H1 (cell line): ENCODE results near the gene TNRC6B. TPM values are rescaled to one million over a fixed set of nuclear protein-coding genes. Genes with fewer than 3 reads are reported as not detected.

Source experiments
- CTCF ChIA-PET: fragments of 300-600 bp; sonication (Branson Sonifier 250); formaldehyde crosslinking; loops from one replicate; lab custom pipeline; 2021; ENCODE audit not compliant: partially characterized antibody; lab: Charles Lee
- POLR2A ChIA-PET: fragments of 300-600 bp; sonication (Branson Sonifier 250); formaldehyde crosslinking; loops from one replicate; lab custom pipeline; 2021; ENCODE audit warnings: inconsistent platforms; ENCODE audit not compliant: partially characterized antibody; lab: Charles Lee
- DNase-seq, 2 experiments: peaks; one replicate each; pipeline versions ENCODE4 v3.0.0 to v3.0.0-alpha.2; 2010 to 2022; ENCODE audit warnings: low spot score in 2 of 2, low read depth in 1 of 2, mixed read lengths in 1 of 2
- FAIRE-seq: peaks from 2 replicates; lab custom pipeline; 2011; peaks lifted over from hg19 to GRCh38; lab: Jason Lieb, UNC
- H2AFZ ChIP-seq: 2 replicates; pipeline ENCODE4 v1.8.1; 2012; ENCODE audit warnings: low read length, inconsistent platforms
- H2AK5ac ChIP-seq: 2 replicates; pipeline ENCODE4 v1.6.1; 2013; ENCODE audit warnings: low read depth, low read length
- H2BK120ac ChIP-seq: replicated peaks from 2 replicates; pipeline ENCODE3; 2013; ENCODE audit warnings: low read depth, low read length, inconsistent platforms
- H2BK12ac ChIP-seq: 2 replicates; pipeline ENCODE4 v1.6.1; 2013; ENCODE audit warnings: low read depth, low read length
- H2BK15ac ChIP-seq: 2 replicates; pipeline ENCODE4 v1.6.1; 2013; ENCODE audit warnings: low read length
- H2BK20ac ChIP-seq: 2 replicates; pipeline ENCODE4 v1.6.1; 2013; ENCODE audit warnings: low read length
- H2BK5ac ChIP-seq: 2 replicates; pipeline ENCODE4 v1.6.1; 2013; ENCODE audit warnings: low read depth, low read length
- H3K14ac ChIP-seq: 2 replicates; pipeline ENCODE4 v1.6.1; 2013; ENCODE audit warnings: inconsistent platforms; ENCODE audit not compliant: insufficient read length
- H3K18ac ChIP-seq: 2 replicates; pipeline ENCODE4 v1.6.1; 2013; ENCODE audit warnings: low read length; ENCODE audit errors: extremely low read depth
- H3K23ac ChIP-seq: 2 replicates; pipeline ENCODE4 v1.6.1; 2013; ENCODE audit warnings: inconsistent platforms; ENCODE audit not compliant: insufficient read length
- H3K23me2 ChIP-seq: 2 replicates; pipeline ENCODE4 v1.6.1; 2013; ENCODE audit warnings: low read depth, low read length
- H3K27ac ChIP-seq: 2 replicates; pipeline ENCODE4 v1.6.1; 2011; ENCODE audit warnings: low read depth, low read length, inconsistent platforms
- H3K27me3 ChIP-seq, 4 experiments: replicated peaks in 1 of 4; 1 replicate in 1 of 4; 2 replicates in 3 of 4; pipeline versions ENCODE4 v1.6.1 to v1.8.1; 2011 to 2013; ENCODE audit warnings: low read length in 3 of 4, mild to moderate bottlenecking in 3 of 4, inconsistent platforms in 2 of 4, mixed read lengths in 2 of 4, moderate library complexity in 1 of 4; ENCODE audit not compliant: control insufficient read depth in 3 of 4, insufficient read depth in 3 of 4; ENCODE audit errors: extremely low read depth in 1 of 4
- H3K36me3 ChIP-seq, 4 experiments: 2 replicates each; pipeline versions ENCODE4 v1.6.1 to v1.8.1; 2011 to 2013; ENCODE audit warnings: mild to moderate bottlenecking in 4 of 4, low read length in 3 of 4, moderate library complexity in 2 of 4, control low read depth in 1 of 4, inconsistent platforms in 1 of 4; ENCODE audit not compliant: insufficient read depth in 4 of 4, control insufficient read depth in 2 of 4
- H3K4ac ChIP-seq: replicated peaks from 2 replicates; pipeline ENCODE3; 2013; ENCODE audit warnings: low read length, low read depth, mixed read lengths, inconsistent platforms; ENCODE audit not compliant: insufficient read length
- H3K4me1 ChIP-seq, 4 experiments: replicated peaks in 1 of 4; 1 replicate in 1 of 4; 2 replicates in 3 of 4; pipeline versions ENCODE4 v1.6.1 to v1.8.1; 2011 to 2013; ENCODE audit warnings: low read length in 3 of 4, inconsistent platforms in 2 of 4, mixed read lengths in 1 of 4; ENCODE audit not compliant: insufficient read depth in 4 of 4, control insufficient read depth in 3 of 4
- H3K4me2 ChIP-seq, 2 experiments: 2 replicates each; pipeline versions ENCODE4 v1.6.1 to v1.8.1; 2011 to 2013; ENCODE audit warnings: low read depth in 2 of 2, low read length in 2 of 2, control low read depth in 1 of 2, inconsistent platforms in 1 of 2, mild to moderate bottlenecking in 1 of 2; ENCODE audit not compliant: insufficient read depth in 1 of 2
- H3K4me3 ChIP-seq, 4 experiments: fragments of 200-600, 300-600 bp in 1 of 4; sonication (generic), shearing (Covaris generic), sonication (Bioruptor Twin) in 1 of 4; 2 replicates each; pipeline versions ENCODE4 v1.5.1 to v1.8.1; 2011 to 2016; ENCODE audit warnings: low read length in 4 of 4, low read depth in 3 of 4, control low read depth in 2 of 4, inconsistent platforms in 2 of 4, mild to moderate bottlenecking in 2 of 4, mixed read lengths in 1 of 4, moderate library complexity in 1 of 4; ENCODE audit not compliant: insufficient read depth in 2 of 4; ENCODE audit errors: extremely low read depth in 1 of 4
- H3K56ac ChIP-seq: replicated peaks from 2 replicates; pipeline ENCODE3; 2013; ENCODE audit warnings: low read depth, mild to moderate bottlenecking, mixed read lengths, low read length, inconsistent platforms; ENCODE audit not compliant: insufficient read length
- H3K79me1 ChIP-seq: 2 replicates; pipeline ENCODE4 v1.6.1; 2013; ENCODE audit warnings: low read depth, low read length, control low read depth
- H3K79me2 ChIP-seq, 2 experiments: 2 replicates each; pipeline versions ENCODE4 v1.6.1 to v1.8.1; 2012 to 2013; ENCODE audit warnings: low read length in 2 of 2, mild to moderate bottlenecking in 2 of 2, inconsistent platforms in 1 of 2; ENCODE audit not compliant: insufficient read depth in 2 of 2, control insufficient read depth in 1 of 2
- H3K9ac ChIP-seq, 4 experiments: replicated peaks in 1 of 4; 1 replicate in 1 of 4; 2 replicates in 3 of 4; pipeline versions ENCODE4 v1.6.1 to v1.8.1; 2011 to 2013; ENCODE audit warnings: low read depth in 3 of 4, low read length in 3 of 4, control low read depth in 2 of 4, mild to moderate bottlenecking in 2 of 4, moderate library complexity in 2 of 4, inconsistent platforms in 1 of 4; ENCODE audit errors: extremely low read depth in 1 of 4
- H3K9me3 ChIP-seq, 2 experiments: 2 replicates each; pipeline versions ENCODE4 v1.6.1 to v1.8.1; 2012 to 2013; ENCODE audit warnings: mild to moderate bottlenecking in 2 of 2, moderate library complexity in 2 of 2, control low read depth in 1 of 2, inconsistent platforms in 1 of 2, low read depth in 1 of 2, low read length in 1 of 2, mixed read lengths in 1 of 2; ENCODE audit not compliant: insufficient read depth in 2 of 2
- H4K20me1 ChIP-seq, 2 experiments: replicated peaks in 1 of 2; 2 replicates each; pipeline versions ENCODE3 to v1.8.1; 2011 to 2013; ENCODE audit warnings: inconsistent platforms in 2 of 2, low read length in 2 of 2, mild to moderate bottlenecking in 1 of 2; ENCODE audit not compliant: insufficient read depth in 2 of 2, control insufficient read depth in 1 of 2
- H4K5ac ChIP-seq: 2 replicates; pipeline ENCODE4 v1.6.1; 2013; ENCODE audit warnings: low read length, low read depth, mixed read lengths, inconsistent platforms; ENCODE audit not compliant: insufficient read length
- H4K8ac ChIP-seq: 2 replicates; pipeline ENCODE4 v1.8.0; 2013; ENCODE audit warnings: mild to moderate bottlenecking, moderate library complexity, low read length, inconsistent platforms; ENCODE audit not compliant: insufficient read depth; ENCODE audit errors: extremely low read depth
- H4K91ac ChIP-seq: replicated peaks from 2 replicates; pipeline ENCODE3; 2013; ENCODE audit warnings: low read length, mixed read lengths, inconsistent platforms; ENCODE audit not compliant: insufficient read length
- FOSL1 ChIP-seq: IDR thresholded peaks from 2 replicates; pipeline ENCODE4 v1.6.1; 2011; ENCODE audit warnings: mild to moderate bottlenecking, low read depth, low read length, moderate library complexity; ENCODE audit not compliant: insufficient read depth
- SAP30 ChIP-seq: fragments of 300-600 bp; sonication (generic); IDR thresholded peaks from 2 replicates; pipeline ENCODE4 v1.7.1; 2012; ENCODE audit warnings: low read length, moderate library complexity, mild to moderate bottlenecking, inconsistent platforms; ENCODE audit not compliant: insufficient read depth, insufficient replicate concordance
- WGBS, 2 experiments: shearing (Covaris generic) in 1 of 2; methylation state at CpG; one replicate each; pipeline versions ENCODE4 v1.1.6 to v1.1.7; 2013 to 2015; ENCODE audit warnings: low lambda C conversion rate in 2 of 2, mixed read lengths in 2 of 2, inconsistent platforms in 1 of 2, low coverage in 1 of 2, missing lambda C conversion rate in 1 of 2; ENCODE audit not compliant: insufficient replicate concordance in 2 of 2, insufficient coverage in 1 of 2, insufficient read length in 1 of 2; ENCODE audit errors: extremely low coverage in 1 of 2, missing lambda C conversion rate in 1 of 2; 5-methylcytosine and 5-hydroxymethylcytosine counted together
- polyA plus RNA-seq, 7 experiments: library from polyadenylated mRNA; depleted of rRNA in 3 of 7; stranded (reverse) in 5 of 7; unstranded in 2 of 7; fragments of >200 nt in 5 of 7; fragments of 200-250 nt in 2 of 7; gene quantifications; 1 replicate in 5 of 7; 2 replicates in 1 of 7; 4 replicates in 1 of 7; pipeline versions ENCODE4 v1.2.1 to v1.2.3, GENCODE V29; 2011 to 2013; ENCODE audit warnings: missing spikeins in 2 of 7, mixed read lengths in 2 of 7
- total RNA-seq: library from RNA; stranded (reverse); fragmentation: NEBNext Ultra II Directional; extraction: Animal tissue kit (Norgen Biotek cat#: 25700); gene quantifications from 2 replicates; pipeline ENCODE4 v1.2.1, GENCODE V29; 2021

Gene TNRC6B
- total and polyA plus RNA-seq, 2 of the 8 experiments (the other 6 are each of a cell fraction or from before 2014, with no cell fraction given): 12.5 to 48.9 TPM

DNA sequence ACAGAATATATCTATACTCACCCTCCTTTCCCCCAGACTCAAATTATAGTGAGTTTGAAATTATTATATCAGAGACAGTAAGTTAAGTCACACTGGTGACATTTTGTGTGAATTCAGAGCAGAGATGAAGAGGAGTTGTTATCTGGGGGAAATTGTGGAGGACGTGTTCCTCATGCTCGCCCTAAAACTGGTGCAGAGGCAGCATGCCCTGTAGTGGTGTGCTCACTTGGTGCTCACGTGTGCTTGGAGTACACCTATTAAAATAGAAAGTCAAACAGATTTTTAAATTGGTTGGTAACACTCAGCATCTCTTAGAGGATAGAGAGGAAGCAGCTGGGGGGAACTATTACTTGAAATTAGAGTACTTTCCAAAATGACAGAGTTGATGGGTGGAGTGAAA, 117.0 kb downstream of the TNRC6B start:
- Histone ChIP-seq H3K14ac (no peak overlapping the region), H3K23me2 (no peaks in the 10 kb centered on the region), H2AFZ (no peak overlapping the region), H3K4ac (no peak overlapping the region), H4K20me1 (peaks cover 4 to 6% of the 10 kb centered on the region in 2 experiments), H2BK15ac (no peak overlapping the region), H2BK120ac (no peak overlapping the region), H3K79me2 (no peaks in the 10 kb centered on the region; a peak in 1 of 4 replicates), H3K56ac (no peak overlapping the region), H4K5ac (no peak overlapping the region), H3K9me3 (no peaks in the 10 kb centered on the region), H3K9ac (no peak overlapping the region; a peak in 1 of 7 replicates), H3K4me1 (no peaks in the 10 kb centered on the region), H3K18ac (no peak overlapping the region), H3K4me2 (no peak overlapping the region), H3K79me1 (no peaks in the 10 kb centered on the region; the same call in 1 of the 2 replicates), H3K27ac (no peak overlapping the region), H3K4me3 (no peak overlapping the region), H4K8ac (no peak overlapping the region), H4K91ac (no peak overlapping the region), H2BK12ac (no peak overlapping the region), H3K27me3 (no peaks in the 10 kb centered on the region), H2AK5ac (no peak overlapping the region), H3K36me3 (peaks cover 2 to 31% (median 16%) of the 10 kb centered on the region in 4 experiments; a peak in 7 of 8 replicates), H2BK5ac (no peak overlapping the region), H2BK20ac (no peak overlapping the region), H3K23ac (no peak overlapping the region)
- POLR2A ChIA-PET: no interaction called here
- FAIRE-seq (no peak), DNase-seq (no peak)
- CTCF ChIA-PET: interaction anchor here (0.5 kb wide), 2 partner anchors 95 to 487 kb away, joined by 3 read pairs; no protein-coding TSS in a partner anchor
- 98% methylated on average over 3 of the region's 3 CpGs; no CpG with 5 or more reads in 1 of the 2 experiments for WGBS, 2 experiments
- TF ChIP-seq SAP30: no peak
- no peak for TF ChIP-seq FOSL1
